KOPT-K1 (cell line): ENCODE measurements around the gene HOXD11.

Source experiments
- H3K27ac ChIP-seq: fragments of 200-600 bp; sonication (generic); 2 replicates; pipeline ENCODE4 v1.5.1; 2016; ENCODE audit warnings: antibody characterized with exemption, mild to moderate bottlenecking, low read depth, low read length; ENCODE audit not compliant: poor library complexity, severe bottlenecking
- H3K36me3 ChIP-seq: fragments of 200-600 bp; sonication (generic); 2 replicates; pipeline ENCODE4 v1.5.1; 2017; ENCODE audit warnings: antibody characterized with exemption, mild to moderate bottlenecking, low read length, moderate library complexity; ENCODE audit not compliant: insufficient read depth
- H3K9me3 ChIP-seq: fragments of 200-600 bp; sonication (generic); 2 replicates; pipeline ENCODE4 v1.5.1; 2017; ENCODE audit warnings: antibody characterized with exemption, low read length, mild to moderate bottlenecking; ENCODE audit not compliant: insufficient read depth, poor library complexity, severe bottlenecking

HOXD11 gene

GRCh38 chr2:176136374-176137251 lies 29.5 kb downstream of the HOXD11 start:
- no peaks in the 10 kb centered on the region for H3K36me3 ChIP-seq
- no peaks in the 10 kb centered on the region for H3K9me3 ChIP-seq
- H3K27ac ChIP-seq = no peak overlapping the region

DNA sequence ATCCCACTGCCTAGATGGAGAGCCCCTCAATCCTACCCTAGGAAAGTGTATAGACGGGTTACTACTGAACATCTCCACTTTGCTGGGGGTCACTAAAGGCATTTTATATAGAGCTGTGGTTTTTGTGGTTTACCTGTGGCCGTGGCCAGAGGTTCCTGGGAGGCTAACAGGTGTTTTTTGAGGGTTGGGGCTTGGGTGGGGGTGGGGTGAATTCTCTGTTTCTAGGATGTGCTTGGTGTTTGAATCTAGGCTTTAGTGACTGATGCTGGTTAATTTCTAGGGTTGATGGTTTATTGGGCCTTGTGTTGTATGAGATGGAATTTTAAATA lies 30.1 kb downstream of the HOXD11 start:
- no peaks in the 10 kb centered on the region for H3K36me3 ChIP-seq

DNA sequence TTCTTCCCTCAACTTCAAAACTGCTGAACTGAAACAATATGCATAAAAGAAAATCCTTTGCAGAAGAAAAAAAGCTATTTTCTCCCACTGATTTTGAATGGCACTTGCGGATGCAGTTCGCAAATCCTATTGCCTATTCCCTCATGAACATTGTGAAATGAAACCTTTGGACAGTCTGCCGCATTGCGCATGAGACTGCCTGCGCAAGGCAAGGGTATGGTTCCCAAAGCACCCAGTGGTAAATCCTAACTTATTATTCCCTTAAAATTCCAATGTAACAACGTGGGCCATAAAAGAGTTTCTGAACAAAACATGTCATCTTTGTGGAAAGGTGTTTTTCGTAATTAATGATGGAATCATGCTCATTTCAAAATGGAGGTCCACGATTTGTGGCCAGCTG lies 30.8 kb downstream of the HOXD11 start:
- no peaks in the 10 kb centered on the region for H3K9me3 ChIP-seq
- no peaks in the 10 kb centered on the region for H3K36me3 ChIP-seq
- no peak overlapping the region for H3K27ac ChIP-seq

More for the DNA sequence above, 30.1 kb downstream of the HOXD11 start:
- no peak overlapping the region for H3K27ac ChIP-seq
- no peaks in the 10 kb centered on the region for H3K9me3 ChIP-seq

DNA sequence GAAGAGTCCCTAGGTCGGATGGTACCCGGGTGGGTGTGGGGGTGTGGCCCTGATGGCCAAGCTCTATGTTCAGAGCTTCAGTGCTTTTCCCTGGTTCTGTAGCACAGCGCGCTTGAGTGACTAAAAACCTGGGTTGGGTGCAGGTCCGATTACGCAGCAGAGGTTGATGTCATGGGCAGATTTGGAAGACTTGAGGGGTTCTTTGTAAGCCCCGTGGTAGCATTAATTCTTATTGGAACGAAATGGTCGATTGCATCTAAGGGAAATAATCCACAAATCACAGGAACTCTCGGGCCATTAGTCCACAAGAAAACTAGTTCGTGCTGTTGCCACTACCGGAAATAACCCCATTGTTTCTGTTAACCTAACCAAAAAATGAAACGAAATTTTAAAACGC lies 31.4 kb downstream of the HOXD11 start:
- Histone ChIP-seq H3K27ac (no peak overlapping the region), H3K36me3 (no peaks in the 10 kb centered on the region), H3K9me3 (no peaks in the 10 kb centered on the region)

DNA sequence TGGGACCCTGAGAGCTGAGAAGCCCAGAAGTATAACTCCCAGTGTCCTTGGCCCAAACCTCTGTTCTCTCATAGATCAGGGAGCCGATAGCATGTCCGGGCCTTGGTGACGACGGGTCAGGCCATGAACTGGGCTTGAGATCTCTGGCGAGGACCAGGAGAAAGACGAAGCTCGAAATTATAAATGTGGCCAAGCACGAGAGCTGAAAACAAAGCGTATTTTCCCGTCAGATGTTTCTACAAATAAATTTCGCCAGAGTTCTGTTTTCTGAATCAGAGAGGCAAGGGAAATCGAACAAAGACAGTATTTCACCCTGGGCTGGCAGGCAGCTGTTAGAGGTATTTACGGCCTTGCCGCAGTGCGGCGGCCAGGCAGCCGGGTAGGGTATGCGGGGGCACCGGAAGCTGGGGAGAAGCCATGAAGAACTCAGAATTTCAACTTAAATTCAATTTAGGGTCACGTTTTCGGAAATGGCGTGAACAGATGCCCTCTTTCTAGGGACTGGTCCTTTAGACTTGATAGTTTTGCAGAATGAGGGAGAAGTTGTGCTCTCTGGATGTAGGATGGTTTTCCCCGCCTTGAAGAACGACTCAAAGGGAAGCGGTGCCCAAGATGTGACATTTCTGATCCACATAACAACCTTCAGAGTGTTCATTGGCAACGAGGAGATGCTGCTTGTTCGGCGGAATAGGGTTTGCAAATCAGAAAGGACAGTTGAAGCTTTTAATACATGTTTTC lies 32.0 kb downstream of the HOXD11 start:
- no peak overlapping the region for H3K27ac ChIP-seq
- no peaks in the 10 kb centered on the region for H3K9me3 ChIP-seq
- H3K36me3 ChIP-seq = no peaks in the 10 kb centered on the region

GRCh38 chr2:176139661-176140512 lies 32.8 kb downstream of the HOXD11 start:
- Histone ChIP-seq H3K9me3 (no peaks in the 10 kb centered on the region), H3K27ac (no peak overlapping the region), H3K36me3 (no peaks in the 10 kb centered on the region)

- Histone ChIP-seq H3K27ac (no peak overlapping the region), H3K36me3 (no peaks in the 10 kb centered on the region), H3K9me3 (no peaks in the 10 kb centered on the region)
These were observed 33.6 kb downstream of the HOXD11 start for GRCh38 chr2:176140513-176141317.

GRCh38 chr2:176142281-176142680 lies 35.2 kb downstream of the HOXD11 start:
- no peaks in the 10 kb centered on the region for H3K36me3 ChIP-seq
- H3K9me3 ChIP-seq = no peaks in the 10 kb centered on the region
- no peak overlapping the region for H3K27ac ChIP-seq

DNA sequence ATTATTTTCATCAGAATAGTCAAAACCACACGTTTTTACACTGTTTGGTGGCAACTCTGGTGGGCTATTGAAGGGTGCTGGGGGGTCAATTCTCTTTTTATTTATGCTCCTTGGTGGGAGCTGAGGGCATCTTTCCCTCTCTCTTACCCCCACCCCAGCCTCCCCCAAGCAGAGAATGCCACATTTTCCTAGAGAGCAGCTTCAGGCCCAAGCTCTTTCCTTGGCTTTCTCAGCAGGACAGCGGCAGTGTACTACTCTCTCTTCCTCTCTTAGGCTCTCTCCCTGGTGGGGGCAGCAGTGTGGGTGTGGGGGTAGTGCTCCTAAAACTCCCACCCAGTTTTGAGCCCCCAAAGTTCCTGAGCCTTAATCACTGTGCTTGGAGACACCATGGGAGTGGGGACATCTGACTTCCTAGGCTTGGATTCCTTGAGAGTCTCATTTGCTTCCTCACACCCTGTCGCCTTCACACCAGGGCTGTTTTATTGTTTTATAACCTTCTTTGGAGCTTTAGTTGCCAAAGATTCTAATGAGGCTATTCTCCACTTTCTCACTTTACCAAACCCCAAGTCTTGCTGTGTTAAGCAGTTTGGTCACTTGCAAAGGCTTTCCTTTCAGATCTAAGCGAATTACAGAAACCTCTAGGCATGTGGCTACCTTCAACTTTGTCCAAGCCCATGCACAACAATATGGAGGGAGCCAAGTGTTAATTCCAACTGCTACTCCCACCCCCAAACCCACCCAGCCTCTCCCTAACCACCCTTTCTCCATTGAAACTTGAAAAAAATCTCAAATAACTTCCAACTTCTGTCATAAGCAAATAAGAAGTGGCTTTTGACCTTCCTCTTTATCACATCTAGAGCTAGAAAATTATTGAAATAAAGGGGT lies 38.2 kb downstream of the HOXD11 start:
- Histone ChIP-seq H3K27ac (no peak overlapping the region), H3K9me3 (no peaks in the 10 kb centered on the region), H3K36me3 (no peaks in the 10 kb centered on the region)

DNA sequence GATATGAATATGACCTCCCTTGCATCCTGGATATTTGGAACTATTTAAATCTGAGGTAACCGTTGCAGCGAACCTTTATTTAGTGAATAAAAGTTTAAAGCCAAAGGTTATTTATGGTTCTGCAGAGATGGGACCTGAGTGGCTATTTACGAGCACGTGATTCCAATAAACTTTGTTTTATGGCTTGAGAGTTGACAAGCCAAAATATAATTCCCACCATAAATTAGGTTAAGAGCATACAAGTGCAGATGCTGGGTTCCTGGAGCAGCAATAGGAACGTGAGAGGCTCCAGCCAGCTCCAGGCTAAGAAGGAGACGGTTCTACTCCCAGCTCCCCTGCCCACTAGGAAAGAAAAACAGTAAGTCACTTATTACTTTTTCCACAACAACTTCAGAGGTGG lies 39.0 kb downstream of the HOXD11 start:
- no peaks in the 10 kb centered on the region for H3K9me3 ChIP-seq
- H3K36me3 ChIP-seq = no peaks in the 10 kb centered on the region
- no peak overlapping the region for H3K27ac ChIP-seq

- H3K27ac ChIP-seq = no peak overlapping the region
- no peaks in the 10 kb centered on the region for H3K9me3 ChIP-seq
- H3K36me3 ChIP-seq = no peaks in the 10 kb centered on the region
These were observed 39.6 kb downstream of the HOXD11 start for GRCh38 chr2:176146645-176147044.

- Histone ChIP-seq H3K27ac (no peak overlapping the region), H3K9me3 (no peaks in the 10 kb centered on the region), H3K36me3 (no peaks in the 10 kb centered on the region)
These were observed 40.2 kb downstream of the HOXD11 start for GRCh38 chr2:176147210-176147799.

GRCh38 chr2:176147800-176148496 lies 40.9 kb downstream of the HOXD11 start:
- Histone ChIP-seq H3K27ac (no peak overlapping the region), H3K9me3 (no peaks in the 10 kb centered on the region), H3K36me3 (no peaks in the 10 kb centered on the region)
